ENCODE data around the gene ERICH4. TPM values are rescaled to one million over a fixed set of nuclear protein-coding genes. Genes with fewer than 3 reads are reported as not detected.
A peak's percentile ranks its signal among the peaks of the same experiment; 100 is the strongest.

Gene ERICH4
- total RNA-seq, 1 donor from 2014 or later = not detected

DNA sequence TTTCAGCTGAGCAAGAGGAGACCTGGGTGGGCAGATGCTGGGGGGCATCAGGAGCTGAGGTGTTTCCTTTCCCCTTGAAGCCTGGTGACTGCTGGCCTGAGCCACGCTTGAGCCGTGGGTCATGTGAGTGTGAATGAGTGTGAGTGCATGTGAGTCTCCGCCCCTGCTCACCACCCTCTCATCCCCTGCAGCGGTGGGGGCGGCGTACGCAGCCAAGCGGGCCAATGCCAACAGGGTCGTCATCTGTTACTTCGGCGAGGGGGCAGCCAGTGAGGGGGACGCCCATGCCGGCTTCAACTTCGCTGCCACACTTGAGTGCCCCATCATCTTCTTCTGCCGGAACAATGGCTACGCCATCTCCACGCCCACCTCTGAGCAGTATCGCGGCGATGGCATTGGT, 21.0 kb upstream of the ERICH4 start:
- no peak overlapping the region for H3K4me3 Mint-ChIP-seq
- intact Hi-C loops (cut with micrococcal nuclease) = no loop called here
- peaks cover 26% of the 10 kb centered on the region for H3K36me3 Mint-ChIP-seq (ENCODE audit: low read depth)
- H3K9me3 Mint-ChIP-seq = no peaks in the 10 kb centered on the region
- no peaks in the 10 kb centered on the region for H3K27me3 Mint-ChIP-seq (ENCODE audit: insufficient read depth)
- H3K27ac Mint-ChIP-seq = no peak overlapping the region
- H3K4me1 Mint-ChIP-seq (ENCODE audit: low read depth) = no peaks in the 10 kb centered on the region
- DNase-seq (ENCODE audit: low spot score) = no peak

DNA sequence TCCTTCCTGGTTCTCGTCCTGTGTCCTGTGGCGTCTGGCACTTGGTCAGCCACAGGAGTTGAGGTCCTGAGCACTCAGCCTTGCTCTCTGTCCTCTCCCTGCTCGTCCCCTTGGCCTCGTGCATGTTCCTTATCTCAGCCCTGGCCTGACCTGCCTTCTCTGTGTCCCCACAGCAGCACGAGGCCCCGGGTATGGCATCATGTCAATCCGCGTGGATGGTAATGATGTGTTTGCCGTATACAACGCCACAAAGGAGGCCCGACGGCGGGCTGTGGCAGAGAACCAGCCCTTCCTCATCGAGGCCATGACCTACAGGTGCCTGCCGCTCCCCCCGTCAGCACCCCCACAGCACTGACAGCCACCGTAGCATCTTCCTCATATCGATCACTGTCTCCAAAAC, 20.5 kb upstream of the ERICH4 start:
- Mint-ChIP-seq H3K36me3 (ENCODE audit: low read depth) (peaks cover 23% of the 10 kb centered on the region), H3K27ac (no peak overlapping the region), H3K9me3 (no peaks in the 10 kb centered on the region), H3K4me3 (no peak overlapping the region), H3K4me1 (ENCODE audit: low read depth) (no peaks in the 10 kb centered on the region), H3K27me3 (ENCODE audit: insufficient read depth) (no peaks in the 10 kb centered on the region)
- DNase-seq (ENCODE audit: low spot score) = no peak
- intact Hi-C loops (cut with micrococcal nuclease) = no loop called here

DNA sequence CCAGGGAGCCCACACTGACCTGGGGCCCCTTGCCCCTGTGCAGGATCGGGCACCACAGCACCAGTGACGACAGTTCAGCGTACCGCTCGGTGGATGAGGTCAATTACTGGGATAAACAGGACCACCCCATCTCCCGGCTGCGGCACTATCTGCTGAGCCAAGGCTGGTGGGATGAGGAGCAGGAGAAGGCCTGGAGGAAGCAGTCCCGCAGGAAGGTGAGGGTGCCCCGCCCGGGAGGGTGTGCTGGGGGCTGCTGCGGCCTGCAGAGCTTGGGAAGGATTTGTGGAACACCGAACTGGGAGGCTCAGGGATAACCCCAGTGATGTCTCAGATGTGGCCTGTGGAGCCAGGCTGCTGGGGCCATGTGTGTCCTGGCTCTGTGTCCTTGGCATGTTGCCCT, 20.0 kb upstream of the ERICH4 start:
- H3K27me3 Mint-ChIP-seq (ENCODE audit: insufficient read depth) = no peaks in the 10 kb centered on the region
- peaks cover 23% of the 10 kb centered on the region for H3K36me3 Mint-ChIP-seq (ENCODE audit: low read depth)
- intact Hi-C loops (cut with micrococcal nuclease) = no loop called here
- H3K4me3 Mint-ChIP-seq = no peak overlapping the region
- no peak overlapping the region for H3K27ac Mint-ChIP-seq
- no peaks in the 10 kb centered on the region for H3K9me3 Mint-ChIP-seq
- peaks cover 5% of the 10 kb centered on the region for H3K4me1 Mint-ChIP-seq (ENCODE audit: low read depth)
- no peak for DNase-seq (ENCODE audit: low spot score)

DNA sequence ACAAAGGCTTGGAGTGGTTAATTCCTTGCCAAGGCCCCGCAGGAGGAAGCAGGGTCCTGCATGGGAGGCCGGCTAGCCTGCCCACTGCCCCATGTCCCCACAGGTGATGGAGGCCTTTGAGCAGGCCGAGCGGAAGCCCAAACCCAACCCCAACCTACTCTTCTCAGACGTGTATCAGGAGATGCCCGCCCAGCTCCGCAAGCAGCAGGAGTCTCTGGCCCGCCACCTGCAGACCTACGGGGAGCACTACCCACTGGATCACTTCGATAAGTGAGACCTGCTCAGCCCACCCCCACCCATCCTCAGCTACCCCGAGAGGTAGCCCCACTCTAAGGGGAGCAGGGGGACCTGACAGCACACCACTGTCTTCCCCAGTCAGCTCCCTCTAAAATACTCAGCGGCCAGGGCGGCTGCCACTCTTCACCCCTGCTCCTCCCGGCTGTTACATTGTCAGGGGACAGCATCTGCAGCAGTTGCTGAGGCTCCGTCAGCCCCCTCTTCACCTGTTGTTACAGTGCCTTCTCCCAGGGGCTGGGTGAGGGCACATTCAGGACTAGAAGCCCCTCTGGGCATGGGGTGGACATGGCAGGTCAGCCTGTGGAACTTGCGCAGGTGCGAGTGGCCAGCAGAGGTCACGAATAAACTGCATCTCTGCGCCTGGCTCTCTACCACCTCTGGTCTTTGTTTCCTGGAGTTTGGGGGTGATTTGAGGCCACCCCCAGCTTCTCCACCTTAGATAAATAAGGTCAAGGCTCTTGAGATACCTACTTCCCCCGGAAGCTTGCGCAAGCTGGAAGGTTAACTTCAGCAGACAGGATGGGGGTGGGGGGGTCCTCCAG, 18.4 kb upstream of the ERICH4 start:
- Mint-ChIP-seq H3K4me1 (ENCODE audit: low read depth) (peaks cover 11% of the 10 kb centered on the region), H3K27me3 (ENCODE audit: insufficient read depth) (no peaks in the 10 kb centered on the region), H3K27ac (no peak overlapping the region), H3K4me3 (no peak overlapping the region), H3K9me3 (no peaks in the 10 kb centered on the region), H3K36me3 (ENCODE audit: low read depth) (peaks cover 17% of the 10 kb centered on the region)
- DNase-seq (ENCODE audit: low spot score) = no peak
- intact Hi-C loops (cut with micrococcal nuclease) = no loop called here

DNA sequence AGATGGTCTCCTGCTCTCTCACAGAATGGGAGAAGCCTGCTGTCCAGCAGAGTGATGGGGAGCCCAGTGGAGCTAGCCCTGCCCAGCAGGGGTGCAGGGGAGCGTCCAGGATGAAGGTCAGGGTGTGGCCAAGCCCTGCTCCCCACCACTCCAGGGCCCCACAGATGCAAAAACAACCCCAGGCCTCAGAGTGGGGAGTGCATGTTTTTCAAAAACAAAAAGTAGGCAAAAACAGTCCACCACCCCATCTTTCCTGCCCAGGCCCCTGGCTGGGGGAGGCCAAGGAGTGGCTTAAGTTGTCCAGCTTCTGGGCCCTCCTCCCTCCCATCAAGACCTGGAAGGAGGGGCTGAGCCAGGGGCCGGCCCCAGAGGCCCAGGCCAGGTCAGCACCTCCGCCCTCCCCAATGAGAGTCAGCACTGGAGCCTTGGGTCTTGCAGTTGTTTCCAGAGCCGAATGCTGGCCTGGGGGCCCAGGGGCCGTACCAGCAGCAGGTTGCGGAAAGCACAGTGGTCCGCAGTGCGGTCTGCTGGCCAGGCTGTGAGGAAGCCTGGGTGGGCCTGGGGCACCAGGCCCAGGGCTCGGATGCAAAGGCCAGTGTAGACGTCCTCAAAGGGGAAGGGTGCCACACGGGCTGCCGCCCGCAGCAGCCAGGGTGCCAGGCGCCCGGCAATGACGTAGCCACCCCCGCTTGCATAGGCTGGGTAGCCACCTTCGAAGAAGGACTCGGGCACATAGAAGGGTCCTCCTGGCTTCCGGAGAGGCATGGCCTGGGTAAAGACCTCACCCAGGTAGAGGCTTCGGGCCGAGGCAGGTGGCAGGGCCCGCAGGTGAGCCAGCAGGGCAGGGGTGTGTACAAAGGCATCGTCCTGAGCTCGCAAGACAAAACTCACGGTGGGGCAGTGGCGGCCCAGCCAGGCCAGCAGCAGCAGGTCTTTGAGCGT, 17.5 kb upstream of the ERICH4 start:
- no peaks in the 10 kb centered on the region for H3K9me3 Mint-ChIP-seq
- no peak overlapping the region for H3K4me3 Mint-ChIP-seq
- peaks cover 17% of the 10 kb centered on the region for H3K36me3 Mint-ChIP-seq (ENCODE audit: low read depth)
- H3K27me3 Mint-ChIP-seq (ENCODE audit: insufficient read depth) = no peaks in the 10 kb centered on the region
- DNase-seq (ENCODE audit: low spot score) = no peak
- intact Hi-C loops (cut with micrococcal nuclease) = no loop called here
- H3K27ac Mint-ChIP-seq = peak overlapping the region; percentile 18
- H3K4me1 Mint-ChIP-seq (ENCODE audit: low read depth) = peaks cover 11% of the 10 kb centered on the region

DNA sequence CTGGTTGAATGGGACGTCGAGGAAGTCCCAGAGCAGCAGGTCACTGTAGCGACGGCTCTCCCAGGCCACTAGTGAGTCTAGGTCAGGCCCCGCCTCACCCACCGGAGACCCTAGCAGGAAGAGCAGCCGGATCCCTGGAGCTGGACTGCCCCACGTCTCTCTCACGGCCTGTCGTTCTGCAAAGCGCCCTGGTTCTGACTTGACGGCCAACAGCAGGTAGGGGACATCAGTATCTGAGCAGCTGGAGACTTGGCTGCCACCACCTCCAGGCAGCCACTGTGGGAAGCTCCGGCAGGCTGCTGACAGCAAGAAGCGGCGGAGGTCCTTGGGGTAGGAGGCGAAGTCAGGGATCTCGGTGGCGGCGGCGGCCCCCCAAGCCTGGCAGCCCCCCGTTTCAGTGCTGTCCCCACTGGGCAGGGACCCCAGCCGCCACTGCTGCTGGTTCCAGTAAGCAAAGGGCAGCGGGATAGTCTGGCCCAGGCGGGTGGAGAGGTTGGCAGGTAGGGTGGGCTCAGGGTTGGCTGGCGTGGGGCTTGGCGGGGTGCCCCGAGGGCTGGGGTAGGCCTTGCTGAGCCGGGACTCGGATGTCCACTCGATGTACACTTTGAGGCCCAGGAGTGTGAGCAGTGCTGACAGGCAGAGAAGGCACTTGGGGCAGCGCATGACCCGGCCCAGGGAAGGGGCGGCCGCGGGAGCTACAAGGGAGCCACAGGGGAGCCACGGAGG, 16.7 kb upstream of the ERICH4 start:
- no peak for DNase-seq (ENCODE audit: low spot score)
- no peaks in the 10 kb centered on the region for H3K27me3 Mint-ChIP-seq (ENCODE audit: insufficient read depth)
- H3K4me3 Mint-ChIP-seq = no peak overlapping the region
- peaks cover 11% of the 10 kb centered on the region for H3K4me1 Mint-ChIP-seq (ENCODE audit: low read depth)
- intact Hi-C loops (cut with micrococcal nuclease) = no loop called here
- peaks cover 17% of the 10 kb centered on the region for H3K36me3 Mint-ChIP-seq (ENCODE audit: low read depth)
- peak overlapping the region; percentile 18 for H3K27ac Mint-ChIP-seq
- no peaks in the 10 kb centered on the region for H3K9me3 Mint-ChIP-seq

DNA sequence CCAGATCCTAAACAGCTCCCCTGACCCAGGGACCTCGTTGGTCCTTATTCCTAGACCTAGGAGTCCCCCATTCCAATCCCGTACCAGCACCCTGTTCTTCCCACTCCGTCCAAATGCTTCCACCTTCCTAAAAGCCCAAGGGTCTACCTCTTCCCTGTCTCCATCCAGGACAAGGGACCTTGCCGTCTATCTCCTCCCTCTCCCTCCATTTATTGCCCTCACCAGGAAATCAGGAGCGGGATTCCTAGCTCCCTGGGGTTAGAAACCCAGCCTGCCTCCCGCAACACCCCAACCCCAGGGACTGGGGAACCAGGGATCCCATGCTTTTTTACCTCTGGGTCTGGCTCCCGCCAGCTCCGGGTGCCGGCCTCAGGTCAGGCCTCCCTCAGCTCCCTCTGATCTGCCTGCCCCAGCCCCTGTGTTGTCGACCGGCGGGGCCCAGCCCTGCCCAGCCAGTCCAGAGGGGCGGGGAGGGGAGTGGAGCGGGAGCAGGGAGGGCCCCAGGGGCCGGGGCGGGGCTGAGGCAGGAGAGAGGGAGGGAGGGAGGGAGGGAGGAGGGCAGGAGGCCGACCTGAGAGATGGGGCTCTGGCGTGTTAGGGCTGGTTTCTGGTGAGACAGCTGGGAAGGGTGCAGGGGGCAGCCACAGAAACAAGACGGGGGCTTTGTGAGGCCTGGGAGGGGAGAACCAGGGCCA, 15.9 kb upstream of the ERICH4 start, which contains the start of gene B3GNT8:
Gene B3GNT8, minus strand, starts transcription at position 423 of the 695 bp plus-strand sequence. CDS start 596 bp downstream, outside the sequence.
- intact Hi-C loops (cut with micrococcal nuclease) = no loop called here
- peaks cover 20% of the 10 kb centered on the region for H3K36me3 Mint-ChIP-seq (ENCODE audit: low read depth)
- H3K27me3 Mint-ChIP-seq (ENCODE audit: insufficient read depth) = no peaks in the 10 kb centered on the region
- peak within 1 kb of the TSS; percentile 82 for H3K4me3 Mint-ChIP-seq
- H3K9me3 Mint-ChIP-seq = no peaks in the 10 kb centered on the region
- peaks cover 11% of the 10 kb centered on the region for H3K4me1 Mint-ChIP-seq (ENCODE audit: low read depth)
- peak within 1 kb of the TSS; percentile 87 for H3K27ac Mint-ChIP-seq
- no peak for DNase-seq (ENCODE audit: low spot score)

DNA sequence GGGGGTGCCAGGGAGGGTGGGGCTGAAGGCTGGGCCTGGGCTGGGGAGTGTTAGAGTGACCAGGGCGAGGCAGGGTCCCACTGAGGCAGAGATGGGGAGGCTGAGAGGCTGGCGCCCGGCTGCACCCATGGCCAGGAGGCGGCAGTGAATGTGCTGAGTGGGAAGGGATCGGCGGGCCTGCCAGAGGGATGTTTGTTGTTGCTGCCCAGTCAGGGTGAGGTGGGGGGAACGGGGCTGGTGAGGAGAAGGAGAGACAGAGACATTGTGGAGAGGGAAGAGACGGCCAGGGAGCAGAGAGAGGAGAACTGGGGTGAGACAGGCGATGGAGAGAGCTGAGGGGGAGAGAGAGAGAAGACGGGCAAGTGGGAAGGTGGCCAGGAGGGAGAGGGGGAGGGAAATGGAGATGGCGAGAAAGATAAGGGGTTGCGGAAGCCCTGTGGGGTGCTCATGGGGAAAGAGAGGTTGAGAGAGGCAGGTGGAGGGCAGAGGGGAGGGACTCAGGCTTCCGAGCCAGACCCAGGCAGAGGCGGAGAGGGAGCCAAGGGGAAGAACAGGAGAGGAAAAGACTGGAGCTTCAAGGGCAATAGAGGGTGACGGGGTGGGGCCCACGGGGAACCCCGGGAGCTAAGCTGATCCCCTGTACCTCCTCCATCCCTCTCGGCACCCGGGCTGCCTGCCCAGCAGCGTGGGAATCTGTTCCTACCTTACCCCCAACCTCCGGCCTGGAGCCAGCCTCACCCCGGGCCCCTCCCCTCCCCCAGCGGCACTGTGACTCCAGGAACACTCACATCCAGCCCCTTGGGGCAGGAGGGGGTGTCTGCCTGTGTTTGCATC, 15.1 kb upstream of the ERICH4 start:
- DNase-seq (ENCODE audit: low spot score) = peak; percentile 9
- H3K4me1 Mint-ChIP-seq (ENCODE audit: low read depth) = peaks cover 11% of the 10 kb centered on the region
- H3K27me3 Mint-ChIP-seq (ENCODE audit: insufficient read depth) = no peaks in the 10 kb centered on the region
- peaks cover 20% of the 10 kb centered on the region for H3K36me3 Mint-ChIP-seq (ENCODE audit: low read depth)
- intact Hi-C loops (cut with micrococcal nuclease) = loop anchor here (1.0 kb wide), 1 partner anchor 11 kb away; the partner anchor contains the start of gene DMAC2
- H3K9me3 Mint-ChIP-seq = no peaks in the 10 kb centered on the region
- H3K27ac Mint-ChIP-seq = peak overlapping the region; percentile 87
- H3K4me3 Mint-ChIP-seq = peak overlapping the region; percentile 82

DNA sequence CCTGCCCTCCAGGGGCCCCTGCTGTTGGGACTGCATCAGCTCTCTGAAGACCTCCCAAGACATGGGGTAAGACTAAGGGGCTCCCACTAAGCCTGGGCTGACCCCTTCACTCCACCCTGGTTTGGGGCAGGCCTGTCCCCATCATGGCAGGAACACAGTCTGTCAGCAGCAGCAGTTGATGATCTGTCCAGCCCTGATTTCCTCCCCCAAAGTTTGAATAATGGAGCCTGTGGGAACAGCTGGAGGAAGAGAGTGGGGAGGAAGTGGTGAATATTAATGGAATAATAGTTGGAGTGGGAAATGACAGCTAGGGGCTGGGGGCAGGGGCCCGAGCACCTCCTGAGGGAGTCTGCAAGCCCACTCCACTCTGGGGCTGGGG, 14.5 kb upstream of the ERICH4 start:
- Mint-ChIP-seq H3K4me1 (ENCODE audit: low read depth) (peaks cover 11% of the 10 kb centered on the region), H3K4me3 (peak overlapping the region; percentile 82), H3K9me3 (no peaks in the 10 kb centered on the region), H3K27me3 (ENCODE audit: insufficient read depth) (no peaks in the 10 kb centered on the region), H3K27ac (peak overlapping the region; percentile 55), H3K36me3 (ENCODE audit: low read depth) (peaks cover 20% of the 10 kb centered on the region)
- intact Hi-C loops (cut with micrococcal nuclease) = loop anchor here (1.0 kb wide), 1 partner anchor 11 kb away; the partner anchor contains the start of gene DMAC2
- DNase-seq (ENCODE audit: low spot score) = no peak

DNA sequence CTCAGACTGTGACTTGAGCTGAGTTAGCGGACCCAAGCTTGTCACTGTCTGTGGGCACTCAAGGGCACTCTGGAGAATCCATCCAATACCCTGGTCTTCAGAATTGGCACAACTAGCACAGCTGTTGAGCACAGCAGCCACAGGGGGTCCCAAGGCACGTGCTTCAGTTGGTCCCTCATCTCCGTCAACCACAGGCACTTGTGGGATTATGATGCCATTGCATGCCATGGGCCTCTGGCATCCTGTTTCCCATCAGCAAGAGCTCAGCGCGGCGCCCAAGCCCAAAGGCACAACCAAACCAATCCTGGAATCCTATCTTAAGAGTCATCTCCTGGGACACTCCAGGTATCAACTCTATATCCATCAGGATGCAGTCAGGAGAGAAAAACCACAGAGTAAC, 12.0 kb upstream of the ERICH4 start:
- Mint-ChIP-seq H3K27me3 (ENCODE audit: insufficient read depth) (no peaks in the 10 kb centered on the region), H3K9me3 (no peaks in the 10 kb centered on the region), H3K4me1 (ENCODE audit: low read depth) (peaks cover 11% of the 10 kb centered on the region), H3K36me3 (ENCODE audit: low read depth) (peaks cover 19% of the 10 kb centered on the region), H3K4me3 (no peak overlapping the region), H3K27ac (no peak overlapping the region)
- intact Hi-C loops (cut with micrococcal nuclease) = no loop called here
- DNase-seq (ENCODE audit: low spot score) = no peak

DNA sequence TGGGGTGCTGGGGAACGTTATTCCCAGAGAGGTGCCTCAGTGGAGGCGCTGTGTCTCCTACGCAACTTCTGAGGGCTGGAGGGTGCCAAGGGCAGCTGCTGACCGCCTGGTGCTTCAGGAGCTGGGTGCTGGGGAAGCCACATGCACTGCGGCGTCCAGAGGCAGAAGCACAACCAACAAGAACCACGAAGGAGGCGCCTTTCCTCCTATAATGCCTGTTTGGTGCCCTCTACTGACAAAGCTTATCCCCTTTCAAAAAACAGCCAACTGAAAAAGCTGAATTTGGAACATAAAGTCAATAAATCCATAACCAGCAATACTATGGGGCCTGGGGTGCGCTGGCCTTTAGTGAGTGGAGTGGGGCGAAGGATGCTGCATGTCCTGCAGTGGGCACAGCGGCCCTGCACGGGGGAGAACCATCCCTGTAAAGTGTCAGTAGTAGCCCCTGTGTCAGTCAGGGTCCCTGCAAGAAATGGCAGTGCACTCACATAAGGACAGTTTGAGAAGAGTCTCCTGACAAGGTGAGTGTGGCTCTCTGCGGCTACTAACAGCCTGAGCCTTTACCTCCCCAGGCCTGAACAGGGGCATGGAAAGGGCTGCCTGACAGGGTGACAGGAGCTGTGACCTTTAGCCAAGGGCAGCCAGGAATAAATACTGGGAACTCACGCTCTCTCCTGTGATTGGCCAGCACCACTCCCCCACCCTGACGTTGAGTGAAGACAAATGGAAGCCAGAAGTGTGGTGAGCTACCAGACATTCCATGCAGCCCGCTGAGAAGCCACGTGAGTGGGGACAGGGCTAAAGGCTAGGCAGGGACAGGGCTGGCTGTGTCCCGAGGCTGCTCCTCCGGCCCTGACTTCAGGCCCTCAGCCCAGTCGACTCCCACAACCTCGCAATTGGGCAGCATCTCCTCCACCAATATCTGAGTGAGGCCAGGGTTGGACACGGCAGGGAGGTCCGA, 11.2 kb upstream of the ERICH4 start:
- intact Hi-C loops (cut with micrococcal nuclease) = no loop called here
- Mint-ChIP-seq H3K27me3 (ENCODE audit: insufficient read depth) (no peaks in the 10 kb centered on the region), H3K4me1 (ENCODE audit: low read depth) (peaks cover 11% of the 10 kb centered on the region), H3K27ac (no peak overlapping the region), H3K4me3 (no peak overlapping the region), H3K36me3 (ENCODE audit: low read depth) (peaks cover 19% of the 10 kb centered on the region), H3K9me3 (no peaks in the 10 kb centered on the region)
- no peak for DNase-seq (ENCODE audit: low spot score)

All from activated T-helper 1 cell treated with anti-CD3 and anti-CD28 coated beads, Interleukin-12 subunit alpha, Interleukin-12 subunit beta, Interleukin-2, Interleukin-4 antibody, amounts not matched to agents 30 ng/mL and 10 ng/mL and 1 ng/mL, durations not matched to agents 14 hours and 24 hours and 36 hours (primary cell).